Measurements from ENCODE around the gene CDV3. TPM values are rescaled to one million over a fixed set of nuclear protein-coding genes. Genes with fewer than 3 reads are reported as not detected.

The CDV3 gene
- polyA plus RNA-seq, 1 experiment: 54.9 TPM

DNA sequence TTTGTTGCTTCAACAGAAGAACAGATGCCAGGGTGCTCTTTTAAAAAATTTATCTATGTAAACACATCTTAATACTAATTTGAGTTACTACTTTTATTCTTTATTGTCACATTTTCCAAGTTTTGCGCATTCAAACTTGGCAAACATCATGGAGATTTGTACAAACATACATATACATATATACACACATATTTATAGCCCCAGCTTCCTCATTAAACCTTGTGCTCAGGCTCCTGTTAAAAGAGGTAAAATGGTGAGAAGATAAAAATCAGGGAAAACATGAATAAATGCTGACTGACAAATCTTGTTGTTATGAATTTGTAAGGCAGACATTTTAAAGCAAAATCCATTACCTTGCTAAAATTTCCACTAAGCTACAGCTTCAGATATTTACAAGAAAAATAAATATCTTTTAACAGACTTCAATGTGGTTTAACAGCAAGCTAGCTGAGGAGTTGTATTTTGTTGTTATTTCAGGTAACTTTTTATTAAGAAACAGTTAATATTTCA lies 27.1 kb downstream of the CDV3 start:
- CTCF ChIA-PET: interaction anchor here (1.2 kb wide), 1 partner anchor 154 kb away, joined by 3 read pairs; no protein-coding TSS in a partner anchor
- no peak overlapping the region for H3K4me3 ChIP-seq (ENCODE audit: low read depth, low read length)
- DNase-seq (ENCODE audit: low read depth): no peak
- H3K27me3 ChIP-seq (ENCODE audit: control insufficient read depth, insufficient read depth, low read length): no peaks in the 10 kb centered on the region
- TF ChIP-seq, protein P1, sequence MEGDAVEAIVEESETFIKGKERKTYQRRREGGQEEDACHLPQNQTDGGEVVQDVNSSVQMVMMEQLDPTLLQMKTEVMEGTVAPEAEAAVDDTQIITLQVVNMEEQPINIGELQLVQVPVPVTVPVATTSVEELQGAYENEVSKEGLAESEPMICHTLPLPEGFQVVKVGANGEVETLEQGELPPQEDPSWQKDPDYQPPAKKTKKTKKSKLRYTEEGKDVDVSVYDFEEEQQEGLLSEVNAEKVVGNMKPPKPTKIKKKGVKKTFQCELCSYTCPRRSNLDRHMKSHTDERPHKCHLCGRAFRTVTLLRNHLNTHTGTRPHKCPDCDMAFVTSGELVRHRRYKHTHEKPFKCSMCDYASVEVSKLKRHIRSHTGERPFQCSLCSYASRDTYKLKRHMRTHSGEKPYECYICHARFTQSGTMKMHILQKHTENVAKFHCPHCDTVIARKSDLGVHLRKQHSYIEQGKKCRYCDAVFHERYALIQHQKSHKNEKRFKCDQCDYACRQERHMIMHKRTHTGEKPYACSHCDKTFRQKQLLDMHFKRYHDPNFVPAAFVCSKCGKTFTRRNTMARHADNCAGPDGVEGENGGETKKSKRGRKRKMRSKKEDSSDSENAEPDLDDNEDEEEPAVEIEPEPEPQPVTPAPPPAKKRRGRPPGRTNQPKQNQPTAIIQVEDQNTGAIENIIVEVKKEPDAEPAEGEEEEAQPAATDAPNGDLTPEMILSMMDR (IDR thresholded peaks at IDR 0.05; ENCODE audit: insufficient read depth, low read depth, low read length): no peak
- H3K36me3 ChIP-seq (ENCODE audit: control insufficient read depth, insufficient read depth, low read length): no peaks in the 10 kb centered on the region
- POLR2A ChIA-PET: no interaction called here

DNA sequence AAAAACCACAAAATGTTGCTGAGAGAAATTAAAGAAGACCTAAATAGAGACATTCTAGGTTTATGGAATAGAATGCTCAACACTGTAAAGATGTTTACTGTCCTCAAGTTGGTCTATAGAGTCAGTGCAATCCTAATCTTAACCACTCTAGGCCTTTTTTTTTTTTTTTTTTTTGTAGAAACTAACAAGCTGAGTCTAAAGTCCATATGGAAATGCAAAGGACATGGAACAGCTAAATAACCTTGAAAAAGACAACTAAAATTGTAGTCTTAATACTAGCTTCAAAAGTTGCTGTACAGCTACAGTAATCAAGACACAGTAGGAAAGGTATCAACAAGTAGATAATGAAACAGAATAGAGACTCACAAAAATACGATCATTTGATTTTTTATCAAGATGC lies 32.9 kb downstream of the CDV3 start:
- CTCF ChIA-PET: interaction anchor here (0.6 kb wide), 1 partner anchor 35 kb away, joined by 3 read pairs; no protein-coding TSS in a partner anchor
- Histone ChIP-seq H3K4me3 (ENCODE audit: low read depth, low read length) (no peak overlapping the region), H3K36me3 (ENCODE audit: control insufficient read depth, insufficient read depth, low read length) (no peaks in the 10 kb centered on the region)

DNA sequence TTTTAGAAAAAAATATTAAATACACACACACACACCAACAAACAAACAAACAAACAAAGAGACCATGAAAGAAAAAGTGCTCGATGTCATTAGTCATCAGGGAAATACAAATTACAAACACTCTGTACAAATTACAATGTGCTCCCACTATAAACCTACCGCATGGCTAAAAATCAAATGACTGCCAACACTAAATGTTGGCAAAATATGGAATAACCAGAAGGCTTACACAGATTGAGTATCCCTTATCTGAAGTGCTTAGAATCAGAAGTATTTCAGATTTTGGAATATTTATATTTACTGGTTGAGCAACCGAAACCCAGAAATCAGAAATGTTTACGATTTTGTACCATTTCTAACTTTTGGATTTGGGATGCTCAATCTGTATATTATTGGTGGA lies 33.4 kb downstream of the CDV3 start:
- Histone ChIP-seq H3K27me3 (ENCODE audit: control insufficient read depth, insufficient read depth, low read length) (no peaks in the 10 kb centered on the region), H3K36me3 (ENCODE audit: control insufficient read depth, insufficient read depth, low read length) (peaks cover 2% of the 10 kb centered on the region; the same call in 1 of the 2 replicates), H3K4me3 (ENCODE audit: low read depth, low read length) (no peak overlapping the region)
- ChIA-PET CTCF (interaction anchor here (0.6 kb wide), 1 partner anchor 35 kb away, joined by 3 read pairs; no protein-coding TSS in a partner anchor), POLR2A (interaction anchor here (0.6 kb wide), 1 partner anchor 908 kb away, joined by 3 read pairs; no protein-coding TSS in a partner anchor)
- TF ChIP-seq, protein P1 (IDR thresholded peaks at IDR 0.05; ENCODE audit: insufficient read depth, low read depth, low read length): no peak
- DNase-seq (ENCODE audit: low read depth): no peak

More for the DNA sequence above, 32.9 kb downstream of the CDV3 start:
- DNase-seq (ENCODE audit: low read depth): no peak
- TF ChIP-seq, protein P1 (IDR thresholded peaks at IDR 0.05; ENCODE audit: insufficient read depth, low read depth, low read length): no peak
- POLR2A ChIA-PET: no interaction called here
- H3K27me3 ChIP-seq (ENCODE audit: control insufficient read depth, insufficient read depth, low read length): no peaks in the 10 kb centered on the region

DNA sequence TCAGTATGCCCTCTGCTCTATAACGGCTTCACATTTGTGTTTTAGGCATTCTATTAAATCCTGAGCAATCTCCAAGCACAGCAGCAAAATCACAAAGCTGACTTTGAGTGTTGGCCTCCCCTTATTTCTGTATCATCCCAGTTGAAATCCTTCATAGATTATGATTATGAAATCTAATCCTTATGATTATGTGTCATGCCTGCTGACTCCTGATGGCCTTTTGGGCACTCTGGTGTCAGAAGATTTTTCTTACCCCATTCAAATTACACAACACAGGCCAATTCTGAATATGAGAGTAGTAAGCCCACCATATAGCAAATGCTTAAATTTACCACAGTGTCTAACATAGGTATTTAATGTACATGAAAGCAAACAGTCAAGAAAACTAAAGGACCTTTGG lies 34.3 kb downstream of the CDV3 start:
- ChIA-PET POLR2A (no interaction called here), CTCF (interaction anchor here (0.9 kb wide), 1 partner anchor 12 kb away, joined by 3 read pairs; no protein-coding TSS in a partner anchor)
- Histone ChIP-seq H3K27me3 (ENCODE audit: control insufficient read depth, insufficient read depth, low read length) (no peaks in the 10 kb centered on the region), H3K4me3 (ENCODE audit: low read depth, low read length) (no peak overlapping the region), H3K36me3 (ENCODE audit: control insufficient read depth, insufficient read depth, low read length) (peaks cover 2% of the 10 kb centered on the region; the same call in 1 of the 2 replicates)
- no peak for DNase-seq (ENCODE audit: low read depth)
- TF ChIP-seq, protein P1 (IDR thresholded peaks at IDR 0.05; ENCODE audit: insufficient read depth, low read depth, low read length): no peak

DNA sequence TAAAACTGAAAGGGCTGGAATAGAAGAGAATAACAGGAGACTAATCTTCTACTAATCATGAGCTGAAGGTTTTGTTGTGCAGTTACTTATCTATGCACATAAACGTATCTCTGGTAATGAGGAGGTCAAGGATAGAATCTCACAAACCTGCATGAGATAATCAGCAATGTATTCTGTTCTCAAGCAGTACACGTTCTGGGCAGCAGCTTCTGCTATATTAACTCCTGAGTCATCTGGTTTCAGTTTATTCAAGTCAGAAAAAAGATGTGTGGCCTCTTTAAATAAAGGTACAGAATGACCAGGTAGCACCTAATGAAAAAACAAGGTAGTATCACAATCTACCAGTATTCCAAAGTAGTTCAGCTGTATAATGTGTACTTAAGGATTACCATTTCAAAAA lies 34.9 kb downstream of the CDV3 start:
- DNase-seq (ENCODE audit: low read depth): no peak
- ChIA-PET POLR2A (no interaction called here), CTCF (interaction anchor here (0.9 kb wide), 1 partner anchor 13 kb away, joined by 3 read pairs; no protein-coding TSS in a partner anchor)
- TF ChIP-seq, protein P1 (IDR thresholded peaks at IDR 0.05; ENCODE audit: insufficient read depth, low read depth, low read length): no peak
- Histone ChIP-seq H3K4me3 (ENCODE audit: low read depth, low read length) (no peak overlapping the region), H3K27me3 (ENCODE audit: control insufficient read depth, insufficient read depth, low read length) (no peaks in the 10 kb centered on the region), H3K36me3 (ENCODE audit: control insufficient read depth, insufficient read depth, low read length) (peaks cover 2% of the 10 kb centered on the region; the same call in 1 of the 2 replicates)

All from BJ (cell line).